ENCODE results near the gene DENND6B.
A peak's percentile ranks its signal among the peaks of the same experiment; 100 is the strongest.

GRCh38 chr22:50260801-50261614 is 65.8 kb downstream of the DENND6B start:
- TF ChIP-seq CTCF (IDR thresholded peaks at IDR 0.05 in 2 of 3, conservative IDR thresholded peaks at IDR 0.05 in 1 of 3; ENCODE audit: borderline replicate concordance in 1 of 3, insufficient read depth in 1 of 3, low read depth in 2 of 3, low read length in 2 of 3), result no peak
- peak; percentile 71; the same call in 1 of the 2 replicates for TF ChIP-seq MAX (IDR thresholded peaks at IDR 0.05)
- no peak for TF ChIP-seq TCF7L2 (IDR thresholded peaks at IDR 0.05; ENCODE audit: borderline replicate concordance, extremely low read depth, insufficient read depth, insufficient read length)
- peak; percentile 90 for TF ChIP-seq ZFX (IDR thresholded peaks at IDR 0.05)
- no peak for TF ChIP-seq RAD21 (IDR thresholded peaks at IDR 0.05; ENCODE audit: low read depth)
- no peak for TF ChIP-seq EZH2 (IDR thresholded peaks at IDR 0.05)
- peak; percentile 3 for TF ChIP-seq POLR2AphosphoS5 (IDR thresholded peaks at IDR 0.05; ENCODE audit: low read depth, low read length)
- no peak for TF ChIP-seq POLR2A (IDR thresholded peaks at IDR 0.05; ENCODE audit: borderline replicate concordance, extremely low read depth, insufficient read depth, insufficient read length)
- TF ChIP-seq EZH2phosphoT487 (IDR thresholded peaks at IDR 0.05; ENCODE audit: borderline replicate concordance), result no peak
- no peak for TF ChIP-seq ZBTB33 (IDR thresholded peaks at IDR 0.05; ENCODE audit: extremely low read depth, insufficient replicate concordance, low read length)
- TF ChIP-seq SP1 (IDR thresholded peaks at IDR 0.05; ENCODE audit: low read depth), result no peak
